Trophoblast cell (in vitro differentiated cells and primary cell): ENCODE data around the gene PRMT3.

Experiments used
- DNase-seq, 2 donors: peaks; one replicate each; pipeline ENCODE4 v3.0.0-alpha.2; 2016
- H2AFZ ChIP-seq: 2 replicates; pipeline ENCODE4 v1.6.1; 2013; ENCODE audit warnings: low read length, moderate library complexity, mild to moderate bottlenecking; ENCODE audit not compliant: insufficient read depth, poor library complexity
- H2AK5ac ChIP-seq: 2 replicates; pipeline ENCODE4 v1.6.1; 2013; ENCODE audit warnings: mild to moderate bottlenecking, low read length
- H2BK120ac ChIP-seq: 2 replicates; pipeline ENCODE4 v1.6.1; 2013; ENCODE audit warnings: low read length, mild to moderate bottlenecking, moderate library complexity; ENCODE audit not compliant: insufficient read depth, poor library complexity
- H2BK12ac ChIP-seq: 2 replicates; pipeline ENCODE4 v1.6.1; 2013; ENCODE audit warnings: mild to moderate bottlenecking, low read length, moderate library complexity
- H2BK5ac ChIP-seq: 2 replicates; pipeline ENCODE4 v1.6.1; 2013; ENCODE audit warnings: low read length, low read depth, moderate library complexity, mild to moderate bottlenecking; ENCODE audit not compliant: poor library complexity
- H3K14ac ChIP-seq: 2 replicates; pipeline ENCODE4 v1.6.1; 2013; ENCODE audit warnings: mild to moderate bottlenecking, low read length
- H3K18ac ChIP-seq: 2 replicates; pipeline ENCODE4 v1.6.1; 2013; ENCODE audit warnings: mild to moderate bottlenecking, low read length
- H3K23ac ChIP-seq: 2 replicates; pipeline ENCODE4 v1.6.1; 2013; ENCODE audit warnings: low read length
- H3K27ac ChIP-seq: 2 replicates; pipeline ENCODE4 v1.5.1; 2013; ENCODE audit warnings: low read depth, mild to moderate bottlenecking, inconsistent platforms, low read length, moderate library complexity
- H3K27me3 ChIP-seq: 2 replicates; pipeline ENCODE4 v1.6.1; 2013; ENCODE audit warnings: inconsistent platforms, mild to moderate bottlenecking, low read length, moderate library complexity; ENCODE audit not compliant: insufficient read depth
- H3K36me3 ChIP-seq, 2 experiments: 1 replicate in 1 of 2; 2 replicates in 1 of 2; pipeline ENCODE4 v1.6.1; 2013; ENCODE audit warnings: low read length in 2 of 2, mild to moderate bottlenecking in 2 of 2, moderate library complexity in 1 of 2; ENCODE audit not compliant: insufficient read depth in 2 of 2, control insufficient read depth in 1 of 2
- H3K4ac ChIP-seq: 2 replicates; pipeline ENCODE4 v1.6.1; 2013; ENCODE audit warnings: low read depth, mild to moderate bottlenecking, low read length, moderate library complexity
- H3K4me1 ChIP-seq, 2 experiments: 1 replicate in 1 of 2; 2 replicates in 1 of 2; pipeline ENCODE4 v1.6.1; 2013; ENCODE audit warnings: low read length in 2 of 2, mild to moderate bottlenecking in 2 of 2, moderate library complexity in 1 of 2; ENCODE audit not compliant: insufficient read depth in 2 of 2, control insufficient read depth in 1 of 2
- H3K4me2 ChIP-seq: 2 replicates; pipeline ENCODE4 v1.6.1; 2013; ENCODE audit warnings: inconsistent platforms, mild to moderate bottlenecking, low read length, moderate library complexity
- H3K4me3 ChIP-seq: 2 replicates; pipeline ENCODE4 v1.5.1; 2013; ENCODE audit warnings: mild to moderate bottlenecking, low read depth, low read length, inconsistent platforms
- H3K79me1 ChIP-seq: one replicate; pipeline ENCODE4 v1.6.1; 2013; ENCODE audit warnings: low read length
- H3K79me2 ChIP-seq: 2 replicates; pipeline ENCODE4 v1.6.1; 2013; ENCODE audit warnings: low read length, mild to moderate bottlenecking; ENCODE audit not compliant: control insufficient read depth, insufficient read depth, poor library complexity
- H3K9ac ChIP-seq: 2 replicates; pipeline ENCODE4 v1.6.1; 2013; ENCODE audit warnings: mild to moderate bottlenecking, low read length
- H3K9me3 ChIP-seq: 2 replicates; pipeline ENCODE4 v1.6.1; 2013; ENCODE audit warnings: low read depth, mild to moderate bottlenecking, control low read depth, inconsistent platforms, low read length; ENCODE audit not compliant: insufficient read depth
- H4K12ac ChIP-seq: 2 replicates; pipeline ENCODE4 v1.6.1; 2013; ENCODE audit warnings: low read depth, mild to moderate bottlenecking, low read length, moderate library complexity
- H4K8ac ChIP-seq: 2 replicates; pipeline ENCODE4 v1.6.1; 2013; ENCODE audit warnings: low read depth, mild to moderate bottlenecking, low read length, moderate library complexity
- H4K91ac ChIP-seq: one replicate; pipeline ENCODE4 v1.6.1; 2013; ENCODE audit warnings: low read depth, mild to moderate bottlenecking, low read length, moderate library complexity
- WGBS: extraction: QIAGEN DNeasy Blood & Tissue Kit; methylation state at CpG from one replicate; pipeline ENCODE4 v1.1.7; 2013; ENCODE audit warnings: missing lambda C conversion rate; ENCODE audit not compliant: insufficient read length, insufficient coverage; ENCODE audit errors: extremely low coverage; 5-methylcytosine and 5-hydroxymethylcytosine counted together

The PRMT3 gene

DNA sequence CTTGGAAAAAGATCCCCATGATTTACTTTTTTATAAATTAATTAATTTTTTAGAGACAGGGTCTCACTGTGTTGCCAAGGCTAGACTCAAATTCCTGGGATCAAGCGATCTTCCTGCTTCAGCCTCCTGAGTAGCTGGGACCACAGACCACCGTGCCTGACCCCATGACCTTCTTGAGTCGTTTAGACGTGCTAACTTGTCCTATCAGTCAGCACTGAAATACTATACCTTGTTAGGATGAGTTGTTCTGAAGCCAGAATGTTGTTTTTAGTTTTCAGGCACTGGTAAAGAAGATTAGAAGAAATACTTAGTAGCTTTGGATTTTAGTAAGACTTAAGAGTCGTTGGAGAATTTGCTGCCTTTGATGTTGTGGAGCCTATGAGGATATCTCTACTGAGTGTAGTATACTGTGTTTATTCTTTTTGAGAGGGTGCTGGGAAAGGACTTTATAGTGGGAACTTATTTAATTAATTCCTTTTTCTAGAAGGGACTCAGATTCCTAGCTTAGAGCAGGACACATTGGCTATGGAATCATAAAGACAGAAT, 15.4 kb upstream of the PRMT3 start:
- Histone ChIP-seq H3K4me2 (no peak overlapping the region), H3K79me1 (no peaks in the 10 kb centered on the region), H2BK12ac (no peak overlapping the region), H3K4ac (no peak overlapping the region), H2BK120ac (no peak overlapping the region), H2AK5ac (no peak overlapping the region), H3K36me3 (peaks cover 2 to 3% of the 10 kb centered on the region in 2 experiments), H3K4me3 (no peak overlapping the region), H3K14ac (no peak overlapping the region), H2AFZ (no peak overlapping the region), H3K79me2 (no peaks in the 10 kb centered on the region), H4K91ac (no peak overlapping the region), H3K27me3 (no peaks in the 10 kb centered on the region), H3K9me3 (no peaks in the 10 kb centered on the region), H3K9ac (no peak overlapping the region), H3K23ac (no peak overlapping the region), H4K8ac (no peak overlapping the region), H4K12ac (no peak overlapping the region), H3K4me1 (peaks cover 3% of the 10 kb centered on the region in 2 experiments), H3K27ac (no peak overlapping the region), H2BK5ac (no peak overlapping the region), H3K18ac (no peak overlapping the region)
- WGBS: no CpG with 5 or more reads among the region's 5 CpGs
- DNase-seq: no peak

- Histone ChIP-seq H3K4me2 (no peak overlapping the region), H4K8ac (no peak overlapping the region), H3K36me3 (peaks cover 2 to 3% of the 10 kb centered on the region in 2 experiments), H3K4me1 (peaks cover 3% of the 10 kb centered on the region in 2 experiments), H3K23ac (no peak overlapping the region), H3K14ac (no peak overlapping the region), H3K79me2 (no peaks in the 10 kb centered on the region), H3K79me1 (no peaks in the 10 kb centered on the region), H4K12ac (no peak overlapping the region), H2BK12ac (no peak overlapping the region), H2AK5ac (no peak overlapping the region), H3K4ac (no peak overlapping the region), H3K27ac (no peak overlapping the region), H3K9ac (no peak overlapping the region), H2AFZ (no peak overlapping the region), H4K91ac (no peak overlapping the region), H3K18ac (no peak overlapping the region), H3K9me3 (no peaks in the 10 kb centered on the region), H3K27me3 (no peaks in the 10 kb centered on the region), H3K4me3 (no peak overlapping the region), H2BK5ac (no peak overlapping the region), H2BK120ac (peak overlapping the region; percentile 2)
- no peak for DNase-seq
- WGBS: no CpG with 5 or more reads among the region's 13 CpGs
Measured at GRCh38 chr11:20373147-20373546, 14.4 kb upstream of the PRMT3 start.

DNA sequence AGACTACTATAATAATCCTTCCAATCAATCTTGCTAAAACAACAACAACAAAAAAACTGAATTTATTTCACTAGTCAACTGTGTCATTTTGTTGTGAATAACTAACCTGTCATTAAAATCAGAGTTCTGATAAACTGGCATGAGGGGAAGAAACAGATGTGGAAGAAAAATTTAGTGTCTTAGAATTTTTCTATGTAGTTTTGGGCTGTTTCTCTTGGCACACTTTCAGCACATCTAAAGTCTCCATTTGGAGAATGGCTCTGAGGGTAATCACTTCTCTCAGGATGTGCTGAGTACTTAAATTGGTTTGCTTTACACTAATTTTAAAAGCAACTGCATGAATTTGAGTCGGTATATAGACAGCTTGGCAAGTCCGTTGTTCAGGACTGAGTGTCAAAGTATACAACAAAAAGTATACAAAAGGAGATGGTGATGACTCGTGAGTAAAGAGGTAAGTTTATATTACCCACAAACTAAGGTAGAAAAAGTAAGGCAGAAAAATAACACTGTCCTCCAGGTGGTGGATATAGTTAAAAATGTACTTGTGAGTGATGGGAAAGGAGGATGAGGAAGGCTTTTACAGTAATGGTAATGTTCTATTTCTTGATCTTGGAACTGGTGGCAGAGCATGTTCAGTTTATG, 13.8 kb upstream of the PRMT3 start:
- no peak overlapping the region for H3K14ac ChIP-seq
- no peak overlapping the region for H3K9ac ChIP-seq
- no peaks in the 10 kb centered on the region for H3K79me2 ChIP-seq
- no peak overlapping the region for H3K23ac ChIP-seq
- H3K27me3 ChIP-seq: no peaks in the 10 kb centered on the region
- H3K4me2 ChIP-seq: no peak overlapping the region
- H3K4me3 ChIP-seq: no peak overlapping the region
- H4K8ac ChIP-seq: no peak overlapping the region
- no peak overlapping the region for H2BK120ac ChIP-seq
- no peak for DNase-seq
- no peak overlapping the region for H3K4ac ChIP-seq
- H2AFZ ChIP-seq: no peak overlapping the region
- H3K27ac ChIP-seq: no peak overlapping the region
- no peak overlapping the region for H2BK5ac ChIP-seq
- no peaks in the 10 kb centered on the region for H3K79me1 ChIP-seq
- peaks cover 4 to 7% of the 10 kb centered on the region in 2 experiments for H3K36me3 ChIP-seq
- peaks cover 3% of the 10 kb centered on the region in 2 experiments for H3K4me1 ChIP-seq
- no peak overlapping the region for H2BK12ac ChIP-seq
- WGBS: no CpG with 5 or more reads among the region's 3 CpGs
- H4K12ac ChIP-seq: no peak overlapping the region
- no peak overlapping the region for H2AK5ac ChIP-seq
- no peaks in the 10 kb centered on the region for H3K9me3 ChIP-seq
- no peak overlapping the region for H3K18ac ChIP-seq
- H4K91ac ChIP-seq: no peak overlapping the region

- Histone ChIP-seq H3K27me3 (no peaks in the 10 kb centered on the region), H3K4me1 (peaks cover 3% of the 10 kb centered on the region in 2 experiments), H3K27ac (no peak overlapping the region), H2AK5ac (no peak overlapping the region), H2BK12ac (no peak overlapping the region), H3K4me3 (no peak overlapping the region), H3K79me2 (no peaks in the 10 kb centered on the region), H4K91ac (no peak overlapping the region), H3K18ac (no peak overlapping the region), H2AFZ (no peak overlapping the region), H3K79me1 (no peaks in the 10 kb centered on the region), H3K9me3 (no peaks in the 10 kb centered on the region), H3K4ac (no peak overlapping the region), H3K4me2 (no peak overlapping the region), H4K12ac (no peak overlapping the region), H3K9ac (no peak overlapping the region), H3K36me3 (peaks cover 4 to 7% of the 10 kb centered on the region in 2 experiments), H3K14ac (no peak overlapping the region), H2BK120ac (no peak overlapping the region), H2BK5ac (no peak overlapping the region), H4K8ac (no peak overlapping the region), H3K23ac (no peak overlapping the region)
- no peak for DNase-seq
- whole genome bisulfite sequencing: no CpG with 5 or more reads among the region's 9 CpGs
Measured at GRCh38 chr11:20374741-20375300, 12.7 kb upstream of the PRMT3 start.
